Small intestine (tissue), 7 donors: Measurements from ENCODE around the gene DGCR2. TPM values are rescaled to one million over a fixed set of nuclear protein-coding genes. Genes with fewer than 3 reads are reported as not detected.

Experiments
- DNase-seq, 2 donors: peaks; one replicate each; pipeline versions ENCODE4 v3.0.0 to v3.0.0-alpha.2; 2013
- FAIRE-seq: peaks from 2 replicates; lab custom pipeline; 2012; peaks lifted over from hg19 to GRCh38; lab: Jason Lieb, UNC
- H3K27ac ChIP-seq, 3 donors: one replicate each; pipeline ENCODE4 v1.5.1; 2013; ENCODE audit warnings: low read length in 2 of 3, mild to moderate bottlenecking in 2 of 3, control low read depth in 1 of 3, inconsistent platforms in 1 of 3, low read depth in 1 of 3, moderate library complexity in 1 of 3
- H3K27me3 ChIP-seq, 3 donors: one replicate each; pipeline ENCODE4 v1.6.1; 2013; ENCODE audit warnings: low read length in 3 of 3, inconsistent platforms in 1 of 3; ENCODE audit not compliant: control insufficient read depth in 3 of 3, insufficient read depth in 3 of 3
- H3K36me3 ChIP-seq, 3 donors: one replicate each; pipeline ENCODE4 v1.6.1; 2013; ENCODE audit warnings: low read length in 3 of 3, inconsistent platforms in 1 of 3, low read depth in 1 of 3, mild to moderate bottlenecking in 1 of 3, moderate library complexity in 1 of 3; ENCODE audit not compliant: control insufficient read depth in 3 of 3, insufficient read depth in 2 of 3
- H3K4me1 ChIP-seq, 3 donors: one replicate each; pipeline ENCODE4 v1.6.1; 2013; ENCODE audit warnings: low read length in 2 of 3, inconsistent platforms in 1 of 3, low read depth in 1 of 3, mild to moderate bottlenecking in 1 of 3, moderate library complexity in 1 of 3; ENCODE audit not compliant: control insufficient read depth in 3 of 3, insufficient read depth in 2 of 3
- H3K4me3 ChIP-seq, 3 donors: one replicate each; pipeline ENCODE4 v1.5.1; 2013; ENCODE audit warnings: low read length in 3 of 3, control low read depth in 1 of 3, inconsistent platforms in 1 of 3, low read depth in 1 of 3, mild to moderate bottlenecking in 1 of 3, moderate library complexity in 1 of 3
- H3K9me3 ChIP-seq, 2 donors: one replicate each; pipeline ENCODE4 v1.6.1; 2013; ENCODE audit warnings: low read depth in 1 of 2, low read length in 1 of 2; ENCODE audit not compliant: control insufficient read depth in 2 of 2, insufficient read depth in 1 of 2
- WGBS, 3 donors: extraction: QIAGEN DNeasy Blood & Tissue Kit; methylation state at CpG; one replicate each; pipeline ENCODE4 v1.1.7; 2013; 5-methylcytosine and 5-hydroxymethylcytosine counted together
- polyA plus RNA-seq, 4 donors: library from polyadenylated mRNA; stranded (reverse) in 3 of 4; unstranded in 1 of 4; fragments of 200-250 nt in 3 of 4; fragments of 120-200 nt in 1 of 4; gene quantifications; one replicate each; pipeline versions ENCODE4 v1.2.1 to v1.2.3, GENCODE V29; 2013
- donor health status: healthy with polysubstance abuse.
- donor health status: control.
- donor health status: control.
- donor health status: Bipolar disorder and iron deficiency.
- donor health status: healthy.

DGCR2 gene
- polyA plus RNA-seq, 4 donors, result 14.8 to 61.6 (median 34.0) TPM

GRCh38 chr22:19042285-19043120 is 79.7 kb downstream of the DGCR2 start:
- WGBS, 3 donors, result 89 to 91% (median 90%) methylated on average over 22 of the region's 22 CpGs
- peaks cover 27 to 89% (median 33%) of the 10 kb centered on the region in 3 donors for H3K36me3 ChIP-seq

GRCh38 chr22:19041704-19042074 is 80.5 kb downstream of the DGCR2 start:
- Histone ChIP-seq H3K27me3 (no peaks in the 10 kb centered on the region), H3K4me3 (no peak overlapping the region), H3K4me1 (no peaks in the 10 kb centered on the region), H3K9me3 (no peaks in the 10 kb centered on the region), H3K36me3 (peaks cover 20 to 83% (median 27%) of the 10 kb centered on the region in 3 donors), H3K27ac (no peak overlapping the region)
- FAIRE-seq, result no peak
- 94 to 99% (median 95%) methylated on average over 14 to 15 of the region's 15 CpGs for WGBS, 3 donors
- no peak for DNase-seq

More at GRCh38 chr22:19042285-19043120, 79.7 kb downstream of the DGCR2 start:
- Histone ChIP-seq H3K4me1 (no peaks in the 10 kb centered on the region), H3K27ac (no peak overlapping the region), H3K27me3 (no peaks in the 10 kb centered on the region), H3K9me3 (no peaks in the 10 kb centered on the region), H3K4me3 (no peak overlapping the region)
- DNase-seq (no peak), FAIRE-seq (no peak)

GRCh38 chr22:19040888-19041703 is 81.1 kb downstream of the DGCR2 start:
- Histone ChIP-seq H3K27ac (no peak overlapping the region), H3K4me1 (no peaks in the 10 kb centered on the region), H3K27me3 (no peaks in the 10 kb centered on the region), H3K4me3 (no peak overlapping the region), H3K9me3 (no peaks in the 10 kb centered on the region), H3K36me3 (peaks cover 17 to 83% (median 27%) of the 10 kb centered on the region in 3 donors)
- 89 to 90% (median 90%) methylated on average over 27 to 30 of the region's 30 CpGs for WGBS, 3 donors
- DNase-seq, result no peak
- FAIRE-seq, result no peak

- no peak for DNase-seq
- Histone ChIP-seq H3K4me3 (no peak overlapping the region), H3K4me1 (no peaks in the 10 kb centered on the region), H3K36me3 (peaks cover 17 to 79% (median 27%) of the 10 kb centered on the region in 3 donors), H3K27me3 (no peaks in the 10 kb centered on the region), H3K27ac (no peak overlapping the region), H3K9me3 (no peaks in the 10 kb centered on the region)
- WGBS, 3 donors, result 84 to 94% (median 93%) methylated on average over 4 of the region's 4 CpGs
- FAIRE-seq, result no peak
Measured at GRCh38 chr22:19040391-19040861, 81.8 kb downstream of the DGCR2 start.

- no peak for FAIRE-seq
Measured at GRCh38 chr22:19039796-19040280, 82.4 kb downstream of the DGCR2 start.

GRCh38 chr22:19039448-19039780 is 82.8 kb downstream of the DGCR2 start:
- Histone ChIP-seq H3K9me3 (no peaks in the 10 kb centered on the region), H3K27me3 (no peaks in the 10 kb centered on the region), H3K4me3 (no peak overlapping the region), H3K36me3 (peaks cover 14 to 77% (median 26%) of the 10 kb centered on the region in 3 donors), H3K4me1 (no peaks in the 10 kb centered on the region), H3K27ac (no peak overlapping the region)
- WGBS, 3 donors, result 87 to 91% (median 90%) methylated on average over 8 of the region's 8 CpGs
- FAIRE-seq, result no peak
- no peak for DNase-seq

More at GRCh38 chr22:19039796-19040280, 82.4 kb downstream of the DGCR2 start:
- no peaks in the 10 kb centered on the region for H3K4me1 ChIP-seq
- no peak for DNase-seq
- peaks cover 15 to 78% (median 27%) of the 10 kb centered on the region in 3 donors for H3K36me3 ChIP-seq
- 86 to 91% (median 88%) methylated on average over 6 of the region's 6 CpGs for WGBS, 3 donors
- H3K4me3 ChIP-seq, result no peak overlapping the region
- no peaks in the 10 kb centered on the region for H3K9me3 ChIP-seq
- no peak overlapping the region for H3K27ac ChIP-seq
- no peaks in the 10 kb centered on the region for H3K27me3 ChIP-seq

- H3K27ac ChIP-seq, result no peak overlapping the region
- no peak overlapping the region for H3K4me3 ChIP-seq
- no peaks in the 10 kb centered on the region for H3K9me3 ChIP-seq
- FAIRE-seq, result no peak
- peaks cover 12 to 72% (median 20%) of the 10 kb centered on the region in 3 donors for H3K36me3 ChIP-seq
- 91 to 93% (median 92%) methylated on average over 24 of the region's 24 CpGs for WGBS, 3 donors
- no peaks in the 10 kb centered on the region for H3K4me1 ChIP-seq
- H3K27me3 ChIP-seq, result no peaks in the 10 kb centered on the region
- DNase-seq, result no peak
Measured at GRCh38 chr22:19038728-19039447, 83.3 kb downstream of the DGCR2 start.

GRCh38 chr22:19038164-19038546 is 84.1 kb downstream of the DGCR2 start:
- H3K27me3 ChIP-seq, result no peaks in the 10 kb centered on the region
- WGBS, 3 donors, result 91 to 92% (median 91%) methylated on average over 5 of the region's 5 CpGs
- DNase-seq, result no peak
- no peak for FAIRE-seq
- H3K27ac ChIP-seq, result no peak overlapping the region
- no peak overlapping the region for H3K4me3 ChIP-seq
- H3K4me1 ChIP-seq, result no peaks in the 10 kb centered on the region
- H3K36me3 ChIP-seq, result peaks cover 12 to 64% (median 14%) of the 10 kb centered on the region in 3 donors
- H3K9me3 ChIP-seq, result no peaks in the 10 kb centered on the region
